ENCODE results near the gene C5orf52.
"Not testable (repeated sequence)": the region's sequence is repeated elsewhere in the genome, so short reads cannot be mapped to it uniquely, and the experiment has no call there.

The C5orf52 gene

GRCh38 chr5:157719245-157719644 is 47.9 kb downstream of the C5orf52 start:
- Histone ChIP-seq H3K27ac (no peak overlapping the region), H3K4me3 (no peak overlapping the region), H3K36me3 (no peaks in the 10 kb centered on the region), H3K4me1 (peaks cover 0 to 4% (median 0%) of the 10 kb centered on the region in 4 donors), H3K9me3 (no peaks in the 10 kb centered on the region), H3K27me3 (no peaks in the 10 kb centered on the region)
- TF ChIP-seq CTCF (IDR thresholded peaks at IDR 0.05) = no peak
- DNase-seq = no peak
- intact Hi-C loops (cut with DNase I; ENCODE audit: low total_unique reads) = loop anchor here (5.0 kb wide), 3 partner anchors 242 to 387 kb away; no protein-coding TSS in a partner anchor

- Histone ChIP-seq H3K9me3 (no peaks in the 10 kb centered on the region), H3K4me3 (no peak overlapping the region), H3K27ac (no peak overlapping the region), H3K36me3 (no peaks in the 10 kb centered on the region), H3K27me3 (no peaks in the 10 kb centered on the region), H3K4me1 (peaks cover 0 to 4% (median 0%) of the 10 kb centered on the region in 4 donors)
- intact Hi-C loops (cut with DNase I; ENCODE audit: low total_unique reads) = no loop called here
- no peak for DNase-seq
- no peak for TF ChIP-seq CTCF (IDR thresholded peaks at IDR 0.05)
Measured at GRCh38 chr5:157721159-157721558, 49.8 kb downstream of the C5orf52 start.

- H3K36me3 ChIP-seq; H3K27me3 ChIP-seq; H3K4me1 ChIP-seq; DNase-seq; H3K4me3 ChIP-seq; intact Hi-C loops (cut with DNase I; ENCODE audit: low total_unique reads); H3K9me3 ChIP-seq; H3K27ac ChIP-seq: not testable (repeated sequence)
Measured at GRCh38 chr5:157722895-157723294, 51.6 kb downstream of the C5orf52 start.

- H3K36me3 ChIP-seq; H3K4me3 ChIP-seq; H3K9me3 ChIP-seq; intact Hi-C loops (cut with DNase I; ENCODE audit: low total_unique reads); H3K27me3 ChIP-seq; DNase-seq; H3K27ac ChIP-seq; H3K4me1 ChIP-seq: not testable (repeated sequence)
Measured at GRCh38 chr5:157726607-157727006, 55.3 kb downstream of the C5orf52 start.

- H3K27me3 ChIP-seq; intact Hi-C loops (cut with DNase I; ENCODE audit: low total_unique reads); H3K9me3 ChIP-seq; DNase-seq; H3K4me3 ChIP-seq; H3K27ac ChIP-seq; H3K36me3 ChIP-seq; H3K4me1 ChIP-seq: not testable (repeated sequence)
Measured at GRCh38 chr5:157727858-157728257, 56.5 kb downstream of the C5orf52 start.

All from tibial artery (tissue), 4 donors.